Stimulated activated CD4-positive, alpha-beta T cell treated with anti-CD3 and anti-CD28 coated beads, Interleukin-2, amount 100 ng/mL, for 48 hours (primary cell): Measurements from ENCODE around the gene IRF6.

Source experiments
- DNase-seq, 2 donors: peaks; one replicate each; pipeline ENCODE4 v3.0.0-alpha.2; 2020

Gene IRF6

DNA sequence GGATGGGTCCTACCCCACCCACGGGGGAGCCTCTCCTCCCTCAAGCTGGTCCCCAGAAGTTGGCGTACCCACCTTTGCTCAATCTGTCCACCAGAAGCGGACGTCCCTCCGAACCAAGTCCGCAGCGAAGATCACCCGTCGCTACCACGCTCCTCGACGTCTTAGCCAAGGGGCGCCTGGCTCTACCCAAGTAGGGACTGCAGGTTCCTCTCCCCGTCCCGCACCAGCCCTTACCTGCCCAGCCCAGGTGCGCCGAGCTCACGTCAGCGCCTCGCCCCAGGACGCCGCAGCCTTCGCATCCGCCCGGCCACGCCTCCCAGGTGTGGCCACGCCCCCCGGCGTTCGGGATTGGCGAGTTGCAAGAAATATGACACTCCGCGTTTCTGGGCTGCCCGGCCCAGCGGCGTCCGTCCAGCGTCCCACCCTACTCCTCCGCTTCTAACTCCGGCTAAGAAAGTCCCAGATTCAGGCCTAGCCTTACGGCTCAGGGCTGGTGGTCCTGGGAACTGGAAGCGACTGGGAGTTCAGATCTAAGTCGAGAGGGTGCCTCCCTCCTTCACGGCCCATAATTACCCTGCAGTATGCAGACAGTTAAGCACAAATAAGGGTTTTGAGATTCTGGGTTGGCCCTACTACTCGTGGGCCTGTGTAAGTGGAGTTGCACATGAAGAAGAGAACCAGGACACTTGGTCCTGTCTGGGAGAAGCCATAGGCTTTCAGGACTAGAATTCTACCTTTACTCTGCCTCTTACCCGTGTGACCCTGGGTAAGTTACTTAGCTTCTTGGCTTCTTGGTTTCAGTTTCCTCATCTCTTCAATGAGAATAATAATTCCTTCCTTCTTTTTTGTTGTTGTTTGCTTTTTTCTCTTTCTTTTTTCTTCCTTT, at the start of gene IRF6:
TSS of gene IRF6 (minus strand) at position 268 of the 886 bp plus-strand sequence. CDS start 4,729 bp downstream, outside the sequence.
- peak; percentile 33 to 70 for DNase-seq

DNA sequence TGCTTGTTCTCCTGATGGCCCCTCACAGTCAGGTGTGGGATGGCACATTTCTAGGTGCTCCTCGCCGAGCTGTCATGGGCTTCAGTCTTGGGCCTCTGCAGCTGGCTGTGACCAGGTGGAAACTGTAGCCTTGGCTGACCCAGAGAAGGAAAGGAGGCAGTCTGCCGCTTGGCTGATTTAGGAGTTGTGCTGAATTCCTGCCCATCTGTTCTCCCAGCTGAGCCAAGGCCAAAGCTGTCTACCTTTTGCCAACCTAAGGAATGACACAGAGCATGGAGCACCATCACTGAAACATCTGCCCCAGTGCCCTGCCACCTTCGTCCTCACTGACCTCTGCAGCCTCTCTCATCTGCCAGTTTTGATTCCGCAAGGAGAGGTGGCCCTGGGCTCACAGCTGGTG, 49.7 kb upstream of the IRF6 start:
- no peak for DNase-seq

DNA sequence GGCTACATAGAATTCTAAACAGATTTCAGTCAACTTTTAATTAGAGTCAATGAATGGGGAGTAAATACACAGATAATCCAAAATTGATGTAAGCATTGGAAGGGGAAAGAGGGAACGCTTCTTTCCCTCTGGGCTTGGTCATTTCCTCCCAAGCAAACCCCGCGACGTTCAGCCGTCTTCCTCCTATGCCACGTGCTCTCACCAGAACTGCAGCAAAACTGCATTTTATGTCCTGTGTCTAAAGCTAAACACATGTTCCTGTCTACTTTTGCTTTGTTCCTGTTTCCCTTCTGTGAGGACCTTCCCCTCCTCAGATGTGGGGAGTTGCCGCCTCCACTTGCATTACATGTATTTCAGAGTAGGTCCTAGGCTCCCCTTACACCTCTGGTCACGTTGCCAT, 49.1 kb upstream of the IRF6 start:
- no peak for DNase-seq

DNA sequence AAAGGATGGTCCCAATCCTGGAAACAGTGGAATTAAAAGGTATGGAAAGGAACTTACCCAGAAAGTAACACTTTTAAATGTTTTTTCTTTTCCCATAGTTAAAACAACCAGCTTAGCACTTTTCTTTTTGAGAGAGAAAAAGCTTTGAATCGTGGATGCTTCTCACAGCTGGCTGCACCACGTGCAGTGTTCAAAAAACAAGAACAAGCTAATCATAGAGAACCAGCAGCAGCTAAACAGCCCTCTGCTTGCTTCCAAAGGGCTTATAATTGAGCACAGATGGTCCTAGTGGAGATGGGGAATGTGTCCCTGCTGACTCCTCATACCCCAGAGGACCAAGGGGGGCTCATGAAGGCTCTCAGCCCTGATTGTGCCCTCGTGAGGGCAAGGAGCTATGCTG, 48.3 kb upstream of the IRF6 start:
- no peak for DNase-seq

DNA sequence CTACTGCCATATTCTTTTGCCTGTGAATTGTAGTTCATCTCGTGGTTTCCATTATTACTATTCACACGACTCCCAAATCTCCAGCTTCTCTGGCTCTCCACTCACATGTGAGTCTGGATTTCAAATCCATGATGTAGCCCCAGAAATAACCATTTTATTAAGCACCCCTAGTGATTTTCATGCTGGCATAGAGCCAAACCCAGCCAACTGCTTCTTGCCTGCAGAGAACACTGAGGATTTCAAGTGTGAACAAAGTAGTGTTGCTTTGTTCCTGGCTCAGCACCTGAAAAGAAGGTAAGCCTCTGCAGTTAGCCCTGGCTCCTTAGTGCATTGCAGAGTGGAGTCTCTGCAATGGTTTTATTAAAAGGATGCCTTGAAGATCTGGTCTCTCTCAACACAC, 47.7 kb upstream of the IRF6 start:
- DNase-seq = no peak

DNA sequence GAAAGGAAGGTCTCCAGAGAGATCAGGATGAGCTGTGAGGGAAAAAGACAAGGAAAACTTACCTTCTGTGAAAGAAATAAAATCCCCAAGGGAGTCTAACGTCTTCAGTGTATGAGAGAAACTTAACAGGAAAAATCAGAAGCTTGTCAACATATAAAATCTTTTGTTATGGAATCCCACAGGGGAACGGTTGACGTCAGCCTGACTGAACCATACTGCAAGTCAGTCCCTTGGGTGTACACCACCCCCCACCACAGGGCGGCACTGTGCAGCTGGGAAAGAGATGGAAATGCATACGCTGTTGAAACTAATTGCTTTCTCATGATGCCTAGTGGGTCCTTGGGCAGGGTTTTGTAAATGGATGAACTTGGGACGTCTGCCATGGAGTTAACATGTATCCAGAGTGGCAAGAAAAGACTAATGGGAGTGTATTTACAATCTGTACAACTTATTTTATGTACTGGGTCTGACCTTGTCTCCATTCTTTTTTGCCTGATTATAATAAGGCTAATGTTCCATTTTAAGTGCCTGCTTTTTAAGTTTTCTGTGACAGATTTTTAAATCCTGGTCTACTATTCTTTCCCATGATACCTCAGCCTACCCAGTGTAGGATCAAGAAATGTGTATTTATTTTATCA, 44.5 kb upstream of the IRF6 start:
- peak; percentile 25 to 28 for DNase-seq

DNA sequence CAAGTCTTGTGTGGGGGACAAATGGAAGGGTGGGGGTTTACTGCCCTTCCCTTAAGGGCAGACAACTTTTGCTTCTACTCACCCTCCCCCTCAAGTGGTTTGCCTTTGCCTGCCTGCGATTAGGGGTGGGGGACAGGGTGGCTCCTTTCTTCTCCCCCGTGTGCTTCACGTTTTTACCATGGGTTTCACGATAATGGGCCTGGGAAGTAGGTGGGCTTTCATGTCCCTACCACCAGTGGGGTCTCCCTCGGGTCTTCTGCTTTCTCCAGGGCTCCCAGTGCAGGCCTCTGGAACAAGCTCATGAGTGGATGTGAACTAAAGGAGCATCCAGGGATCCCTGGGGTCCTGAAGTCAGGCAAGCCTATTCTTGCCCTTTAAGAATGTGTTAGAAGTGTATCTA, 43.4 kb upstream of the IRF6 start:
- DNase-seq = no peak

DNA sequence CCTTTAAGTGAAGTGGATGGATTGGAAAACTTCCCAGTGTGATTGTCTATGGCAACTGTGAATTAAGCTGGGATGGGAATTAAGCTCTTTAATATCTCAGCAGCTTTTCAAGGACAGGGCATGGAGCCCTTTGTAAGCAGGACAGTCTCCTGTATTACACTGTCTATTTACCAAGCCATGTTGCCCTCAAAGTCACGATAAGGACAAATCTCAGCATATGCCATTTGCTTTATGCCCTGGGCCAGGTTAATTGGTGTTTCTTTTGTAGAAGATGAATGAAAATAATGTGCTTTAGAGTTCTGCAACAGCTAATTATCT, 39.4 kb upstream of the IRF6 start:
- no peak for DNase-seq

DNA sequence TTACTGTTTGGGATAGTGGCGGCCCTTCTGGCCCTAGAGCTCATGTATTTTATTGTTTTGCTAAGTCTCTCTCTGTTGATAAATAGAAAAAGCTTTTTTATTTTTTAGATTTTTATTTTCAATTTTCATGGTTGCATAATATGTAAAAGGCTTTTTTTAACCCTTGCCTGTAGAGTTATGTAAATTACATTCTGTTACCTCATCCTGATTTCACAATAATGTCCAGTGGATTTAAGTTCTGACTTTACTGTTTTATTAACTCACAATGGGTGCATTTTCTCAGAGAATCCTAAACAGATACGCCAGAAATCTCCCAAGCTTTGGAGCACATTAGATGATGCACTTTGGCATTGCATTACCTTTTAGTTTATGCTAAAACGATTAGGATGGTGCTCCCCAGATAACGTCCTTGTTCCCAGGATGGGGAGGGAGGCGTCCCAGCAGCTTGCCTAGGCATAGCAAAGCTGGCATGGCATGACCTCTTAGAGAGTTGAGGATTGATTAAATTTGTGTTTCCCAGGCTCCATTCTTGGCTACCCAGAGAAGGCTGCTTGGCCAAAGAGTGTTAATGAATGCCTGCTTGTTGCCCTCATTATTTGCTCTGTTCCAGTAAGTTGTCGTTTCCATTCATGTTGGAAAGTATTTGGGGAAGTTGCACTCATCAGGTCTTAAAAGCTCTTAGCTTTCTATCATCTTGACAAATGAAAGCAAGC, 38.9 kb upstream of the IRF6 start:
- no peak for DNase-seq

DNA sequence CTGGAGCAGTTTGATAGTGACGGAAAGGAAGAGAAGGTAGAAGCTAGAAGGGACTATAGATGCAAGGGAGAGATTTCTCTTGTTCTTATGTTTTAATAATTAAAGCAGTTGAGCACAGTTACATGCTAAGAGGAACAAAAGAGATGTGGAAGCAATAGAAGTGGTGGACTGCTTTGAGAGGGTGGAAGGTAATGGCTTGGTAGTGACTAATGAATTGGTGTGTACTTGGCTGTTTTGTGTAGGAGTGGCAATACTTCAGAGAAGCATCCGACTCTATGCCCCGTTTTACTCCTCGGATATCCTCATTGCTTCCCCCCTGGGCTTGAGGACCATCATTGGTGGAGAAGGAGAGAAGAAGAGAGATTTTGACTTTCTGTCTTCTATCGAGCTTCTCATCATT, 34.7 kb upstream of the IRF6 start:
- DNase-seq = no peak

DNA sequence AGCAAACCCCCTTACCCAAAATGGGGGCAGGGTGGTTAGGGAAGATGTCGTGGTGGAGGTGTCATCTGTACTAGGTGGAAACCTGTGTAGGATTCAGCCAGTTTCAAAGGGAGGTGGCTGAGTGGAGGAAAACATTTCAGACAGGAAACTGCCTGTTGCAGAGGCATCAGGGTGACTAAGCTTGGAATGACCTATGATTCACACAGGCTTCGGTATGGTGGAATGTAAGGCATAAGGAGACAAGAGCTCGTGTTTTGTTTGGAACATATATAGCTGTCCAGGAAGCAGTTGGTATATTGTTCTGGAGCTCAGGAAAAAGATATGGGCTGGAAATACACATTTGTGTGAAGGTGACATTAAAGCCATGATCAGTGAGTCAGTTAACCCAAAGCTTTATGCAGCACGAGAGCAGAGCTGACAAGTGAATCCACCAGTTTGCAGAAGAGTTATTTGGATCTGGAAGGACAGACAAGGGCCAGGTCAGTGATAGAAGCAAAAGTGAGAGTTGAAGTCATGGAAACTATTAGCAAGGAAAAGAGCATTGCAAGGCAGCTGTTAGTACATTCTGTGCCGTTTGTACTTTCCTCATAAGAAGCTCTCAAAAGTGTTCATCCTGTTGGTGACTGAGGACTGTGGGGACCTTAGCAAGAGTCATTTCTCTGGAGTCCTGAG, 34.1 kb upstream of the IRF6 start:
- DNase-seq = no peak

DNA sequence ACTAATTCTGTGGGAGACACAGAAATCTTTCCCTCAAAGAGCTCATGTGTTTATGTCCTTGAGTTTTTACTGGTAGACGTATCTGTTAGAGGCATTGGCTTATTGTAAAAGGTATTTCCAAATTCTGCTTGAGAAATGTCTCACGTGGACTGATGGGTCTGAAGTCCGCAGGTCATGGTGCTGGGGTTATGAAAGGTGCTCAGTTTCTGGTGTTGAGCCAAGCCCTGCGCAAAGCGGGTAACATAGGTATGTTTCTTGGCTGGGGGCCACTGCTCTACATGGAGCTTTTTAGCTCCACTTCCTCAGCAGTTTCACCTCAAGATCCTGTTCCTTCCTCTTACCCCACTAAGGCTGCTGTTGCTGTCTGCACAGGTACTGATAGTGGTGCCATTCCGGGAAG, 32.6 kb upstream of the IRF6 start:
- no peak for DNase-seq

DNA sequence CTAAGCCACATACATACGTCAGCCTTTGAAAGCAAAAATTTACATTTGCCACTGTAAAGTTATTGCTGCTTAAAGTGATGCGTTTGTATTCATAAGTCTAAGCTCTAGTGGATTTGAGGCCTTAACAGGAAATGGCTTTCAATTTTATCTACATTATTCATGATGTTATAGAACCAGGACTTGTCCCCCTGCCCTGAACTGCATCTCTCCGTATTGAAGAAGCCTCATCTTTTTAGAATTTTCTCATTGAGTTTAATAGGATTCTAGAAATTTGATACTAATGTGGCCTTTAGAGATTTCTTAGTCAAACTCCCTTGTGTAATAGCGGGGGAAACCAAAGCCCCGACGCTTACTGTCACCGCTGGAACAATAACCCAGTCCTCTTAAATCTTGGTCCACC, 31.7 kb upstream of the IRF6 start:
- no peak for DNase-seq

DNA sequence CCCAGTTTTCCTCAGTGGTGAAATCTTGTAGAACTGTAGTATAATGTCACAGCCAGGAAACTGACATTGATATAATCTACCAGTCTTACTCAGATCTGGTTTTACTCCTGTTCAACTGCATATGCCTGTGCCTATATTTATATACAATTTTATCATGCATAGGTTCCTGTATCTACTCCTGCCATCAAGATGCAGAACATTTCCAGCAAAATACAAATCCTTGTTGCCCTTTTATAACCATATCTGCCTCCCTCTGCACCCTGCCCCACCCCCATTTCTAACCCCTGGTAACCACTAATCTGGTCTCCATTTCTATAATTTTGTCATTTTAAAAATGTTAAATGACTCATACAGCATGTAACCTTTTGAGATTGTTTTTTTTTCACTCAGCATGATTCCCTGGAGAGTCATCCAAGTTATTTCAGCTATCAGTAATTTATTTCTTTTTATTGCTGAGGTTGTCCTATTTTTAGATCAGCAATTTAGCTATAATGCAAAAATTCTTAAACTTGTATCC, 29.9 kb upstream of the IRF6 start:
- DNase-seq = no peak

DNA sequence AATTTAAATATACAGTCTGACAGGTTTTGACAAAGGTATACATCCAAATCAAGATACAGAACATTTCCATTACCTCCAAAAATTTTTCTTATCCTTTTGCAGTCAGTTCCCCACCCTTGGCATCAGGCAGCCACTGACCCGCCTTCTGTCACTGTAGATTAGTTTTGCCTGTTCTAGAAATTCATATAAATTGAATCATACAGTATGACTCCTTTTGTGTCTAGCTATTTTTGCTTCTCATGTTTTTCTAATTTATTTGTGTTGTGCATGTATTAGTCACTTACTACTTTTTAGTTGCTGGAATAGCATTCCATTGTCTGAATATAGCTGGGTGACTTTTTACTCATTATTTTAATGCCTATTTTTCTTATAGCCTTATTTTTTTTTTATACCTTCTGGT, 25.7 kb upstream of the IRF6 start:
- DNase-seq = no peak

DNA sequence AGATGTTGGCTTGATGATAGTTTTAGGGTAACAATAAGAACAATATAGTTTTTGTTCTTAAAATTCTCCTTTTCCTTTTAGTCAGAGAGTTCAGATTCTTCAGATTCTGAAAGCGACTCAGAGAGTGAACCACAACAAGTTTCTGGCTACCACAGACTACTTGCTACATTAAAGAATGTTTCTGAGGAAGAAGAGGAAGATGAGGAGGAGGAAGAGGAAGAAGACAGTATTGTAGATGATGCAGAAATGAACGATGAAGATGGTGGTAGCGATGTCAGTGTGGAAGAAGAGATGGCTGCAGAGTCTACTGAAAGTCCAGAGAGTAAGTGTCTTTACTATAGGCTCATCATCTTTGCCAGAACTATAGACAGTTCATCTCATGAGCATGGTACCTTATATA, 24.8 kb upstream of the IRF6 start:
- no peak for DNase-seq

DNA sequence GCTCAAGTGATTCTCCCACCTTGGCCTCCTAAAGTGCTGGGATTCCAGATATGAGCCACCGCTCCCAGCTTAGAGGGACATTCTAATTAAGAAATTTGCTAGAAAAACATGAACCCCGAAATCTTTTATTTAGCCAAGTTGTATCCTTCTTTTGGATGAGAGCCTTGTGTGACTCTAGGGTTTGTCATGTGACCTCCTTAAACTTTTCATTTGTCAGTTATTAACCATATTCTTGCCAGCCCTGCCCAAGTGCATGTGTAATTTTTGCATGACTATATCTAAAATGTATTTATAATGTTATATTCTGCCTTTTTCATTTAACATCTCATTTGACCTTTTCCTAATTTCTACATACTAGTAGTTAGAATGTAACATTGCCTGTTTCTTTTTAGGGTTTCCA, 23.8 kb upstream of the IRF6 start:
- DNase-seq = no peak

DNA sequence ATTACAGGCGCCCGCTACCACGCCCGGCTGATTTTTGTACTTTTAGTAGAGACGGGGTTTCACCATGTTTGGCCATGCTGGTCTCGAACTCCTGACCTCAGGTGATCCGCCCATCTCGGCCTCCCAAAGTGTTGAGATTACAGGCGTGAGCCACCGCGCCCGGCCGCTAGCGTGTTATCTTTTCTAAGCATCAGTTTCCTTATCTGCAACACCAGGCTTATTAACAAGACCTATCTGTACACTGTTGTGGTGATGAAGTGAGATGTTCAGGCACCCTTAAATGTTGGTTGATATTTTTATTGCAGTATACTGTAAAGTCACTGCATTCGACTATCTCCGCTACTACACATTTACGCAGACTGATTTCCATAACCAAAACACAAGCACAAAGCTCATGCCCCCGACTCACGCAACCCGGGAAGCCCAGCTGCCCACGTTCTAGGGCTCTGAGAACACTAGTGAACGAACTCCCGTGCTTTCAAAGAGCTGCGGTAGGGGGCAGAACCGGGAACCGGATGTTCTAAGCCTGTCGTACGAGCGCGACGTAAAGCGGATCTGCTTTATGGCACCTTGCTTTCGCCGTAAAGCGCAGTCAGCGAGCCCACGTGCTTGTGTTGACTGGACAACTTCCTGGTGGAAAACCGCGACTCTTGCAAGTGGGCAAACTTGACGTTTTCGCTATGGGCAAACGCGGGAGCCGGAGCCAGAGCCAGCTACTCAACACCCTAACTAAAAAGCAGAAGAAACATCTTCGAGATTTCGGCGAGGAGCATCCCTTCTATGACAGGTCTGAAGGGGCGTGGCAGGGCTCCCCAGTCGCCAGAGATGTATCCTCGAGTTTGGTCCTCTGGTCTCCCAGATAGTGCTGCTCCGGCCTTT, 21.7 kb upstream of the IRF6 start, which contains the start of gene UTP25:
TSS of gene UTP25 (plus strand) at position 589 of the 879 bp plus-strand sequence. CDS start at position 681, 92 bp downstream.
- peak; percentile 88 to 91 for DNase-seq

DNA sequence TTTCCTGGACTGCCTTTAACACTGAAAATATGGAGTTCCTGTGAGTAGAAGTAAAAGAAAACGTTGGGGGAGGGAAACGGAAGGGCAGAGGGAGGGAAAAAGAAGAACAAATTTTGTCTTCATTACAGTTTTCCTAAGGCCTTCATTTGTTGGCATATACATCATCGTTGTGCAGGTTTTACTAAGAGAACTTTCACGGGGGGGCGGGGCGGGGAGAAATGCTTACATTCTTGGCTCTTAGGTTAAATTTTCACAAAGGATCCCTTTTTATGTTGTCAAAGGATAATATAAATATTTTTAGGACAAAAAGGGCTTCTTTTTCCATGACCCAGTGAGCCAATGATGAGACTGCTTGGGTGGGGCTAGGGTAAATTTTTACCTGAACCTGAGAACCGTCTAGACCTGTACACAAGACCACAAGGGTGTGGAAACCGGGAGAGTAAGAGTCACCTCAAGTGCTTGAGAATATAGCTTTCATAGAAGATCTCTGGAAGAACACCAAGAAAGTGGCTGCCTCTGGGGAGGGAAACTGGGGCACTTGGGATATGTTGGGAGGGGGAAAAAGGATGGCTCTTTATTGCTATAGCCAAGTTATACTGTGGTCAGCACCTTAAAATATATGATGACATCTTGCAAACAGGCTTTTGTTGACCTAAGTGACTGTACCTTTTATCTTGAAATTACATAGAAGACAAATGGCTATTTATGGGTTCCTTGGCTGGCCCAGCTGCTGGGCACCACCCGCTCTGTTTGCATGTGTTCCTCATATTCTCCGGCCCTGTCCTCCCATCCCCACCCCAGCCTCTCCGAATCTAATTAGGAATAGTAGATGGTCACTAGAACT, 19.9 kb upstream of the IRF6 start:
- no peak for DNase-seq

DNA sequence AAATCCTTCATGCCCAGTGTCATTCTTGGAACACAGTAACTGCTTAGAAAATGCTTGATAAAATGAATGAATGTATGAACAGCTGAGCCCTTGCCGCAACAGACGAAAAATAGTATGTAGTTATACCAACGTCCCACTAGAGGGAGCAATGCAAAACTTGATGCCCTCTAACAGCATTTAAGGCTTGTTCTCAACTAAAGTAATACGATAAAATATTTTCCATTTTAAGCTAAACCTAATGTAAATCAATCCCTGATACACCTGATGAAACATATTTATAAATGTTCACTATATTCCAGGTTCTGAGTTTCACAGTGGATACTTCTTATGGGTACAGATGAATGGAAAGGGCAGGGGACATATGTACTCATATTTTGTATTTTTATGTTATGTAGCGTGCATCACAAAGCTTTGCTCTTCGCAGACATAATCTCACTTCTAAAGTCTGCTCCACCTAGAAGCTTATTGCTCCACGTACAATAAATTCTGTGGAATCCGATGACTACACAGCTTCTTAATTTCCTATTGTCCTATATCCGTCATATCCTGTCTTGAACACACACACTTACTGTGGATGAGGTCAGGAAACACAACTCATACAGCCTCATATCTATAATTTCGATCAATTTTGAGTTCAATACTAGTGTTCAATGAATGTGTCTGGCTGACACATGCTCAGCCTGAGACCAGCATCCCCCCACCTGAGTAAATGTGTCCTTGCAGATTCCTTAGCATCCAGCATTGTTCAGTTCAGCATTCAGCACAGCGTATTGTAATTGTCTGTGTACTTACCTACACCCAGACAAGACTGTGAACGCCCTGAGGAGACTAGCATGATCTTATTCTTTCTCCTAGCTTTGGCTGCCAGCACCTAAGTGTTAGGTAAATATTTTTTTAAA, 17.4 kb upstream of the IRF6 start:
- DNase-seq = no peak
